NCI-H2107 (cell line): ENCODE data around the gene HIPK4.
"Not testable (repeated sequence)": the region's sequence is repeated elsewhere in the genome, so short reads cannot be mapped to it uniquely, and the experiment has no call there.

ENCODE experiments used
- DNase-seq: peaks from one replicate; lab custom pipeline; 2025; lab: John Stamatoyannopoulos, UW

Gene HIPK4

DNA sequence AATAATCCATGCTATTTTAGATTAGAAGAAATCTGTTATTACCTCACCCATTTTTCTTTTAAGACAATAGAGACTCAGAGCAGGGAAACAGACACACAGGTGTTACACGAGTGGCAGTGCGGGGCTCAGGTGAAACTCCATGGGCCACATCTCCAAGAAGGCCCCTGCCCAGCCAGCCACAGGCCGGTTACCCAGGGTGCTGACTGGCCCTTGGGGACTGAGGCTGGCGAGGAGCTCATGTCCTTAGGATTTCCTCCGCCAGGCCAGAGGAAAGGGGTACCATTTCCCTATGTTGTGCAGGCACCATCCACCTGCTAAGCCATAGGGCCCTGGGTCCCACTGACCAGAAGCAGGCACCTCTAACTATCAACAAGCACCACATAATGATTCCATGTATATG lies 52.4 kb downstream of the HIPK4 start:
- no peak for DNase-seq

DNA sequence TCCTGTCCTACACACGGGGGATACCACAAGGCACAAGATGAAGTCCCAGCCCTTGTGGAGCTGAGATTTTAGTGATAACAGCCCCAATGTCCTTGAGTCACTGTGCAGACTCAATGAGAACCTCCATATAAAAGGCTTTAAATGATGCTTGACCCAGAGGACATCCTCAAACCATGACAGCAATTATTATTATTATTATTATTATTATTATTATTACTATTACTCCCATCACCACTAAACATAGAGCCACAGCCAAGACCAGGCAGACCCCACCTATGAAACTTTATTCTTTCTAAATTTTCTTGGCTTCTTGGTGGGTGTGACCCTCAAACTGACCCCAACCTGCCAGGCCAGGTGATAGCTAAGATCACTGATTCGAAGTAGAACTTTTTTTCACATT lies 52.9 kb downstream of the HIPK4 start:
- no peak for DNase-seq

DNA sequence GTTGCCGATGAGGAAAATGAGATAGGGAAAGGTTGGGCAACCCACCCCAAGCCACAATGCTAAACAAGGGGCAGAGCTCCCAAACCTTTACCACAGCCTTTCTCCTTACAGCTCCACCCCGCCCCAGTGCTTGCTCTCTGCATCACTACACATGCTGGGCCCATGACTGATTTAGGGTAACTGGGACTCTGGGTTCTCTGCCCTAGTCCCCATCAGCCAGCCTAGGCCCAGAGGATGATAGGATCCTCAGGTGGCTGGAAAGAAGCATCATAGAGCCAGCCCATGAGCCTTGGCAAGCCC lies 53.4 kb downstream of the HIPK4 start:
- DNase-seq: no peak

DNA sequence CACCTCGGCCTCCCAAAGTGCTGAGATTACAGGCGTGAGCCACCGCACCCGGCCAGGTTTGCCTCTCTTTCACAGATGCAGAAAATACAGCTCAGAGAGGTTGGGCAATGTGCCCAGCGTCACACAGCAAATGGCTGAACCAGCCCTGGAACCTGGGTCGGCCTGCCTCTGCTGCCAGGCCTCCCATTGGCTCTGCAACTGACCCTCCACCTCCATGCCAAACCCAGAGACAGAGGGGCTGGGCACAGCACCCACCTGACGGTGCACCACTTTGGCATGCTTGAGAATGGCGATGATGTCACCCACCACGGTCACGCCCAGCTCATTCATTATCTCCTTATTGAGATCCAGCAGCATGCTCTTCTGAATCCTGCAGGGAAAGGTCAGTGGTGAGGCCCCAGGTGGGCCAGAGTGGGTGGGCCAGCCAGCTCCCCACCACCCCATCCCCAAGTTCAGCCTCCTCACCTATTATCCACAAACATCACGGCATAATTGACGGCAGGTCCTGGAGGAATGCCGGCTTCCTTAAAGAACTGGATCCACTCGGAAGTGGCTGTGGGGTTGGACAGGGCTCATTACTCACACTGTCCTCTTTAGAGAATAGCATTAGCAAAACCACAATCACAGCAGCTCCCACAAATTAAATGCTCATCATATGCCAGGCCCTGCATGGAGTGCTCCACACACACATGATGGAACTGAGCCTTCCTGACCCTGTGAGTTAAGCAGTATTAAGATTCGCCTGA lies 54.0 kb downstream of the HIPK4 start:
- DNase-seq: no peak

DNA sequence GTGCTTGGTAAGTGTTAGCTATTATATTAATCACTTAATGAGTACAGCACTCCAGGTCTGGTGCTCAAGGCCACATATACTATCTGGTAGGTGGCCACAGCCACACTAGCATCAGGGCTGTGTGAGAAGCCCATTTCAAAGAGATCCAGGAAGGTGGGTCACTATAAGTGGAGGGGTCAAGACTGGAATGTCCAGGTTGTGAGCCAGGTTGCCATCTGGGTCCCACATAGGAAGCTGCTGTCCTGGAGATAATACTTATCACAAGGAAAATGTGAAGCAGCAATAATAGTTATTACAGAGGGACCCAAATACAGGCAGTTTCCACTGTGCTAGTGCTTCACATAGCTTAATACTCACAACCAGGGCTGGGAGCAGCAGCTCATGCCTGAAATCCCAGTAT lies 54.9 kb downstream of the HIPK4 start:
- DNase-seq: no peak

DNA sequence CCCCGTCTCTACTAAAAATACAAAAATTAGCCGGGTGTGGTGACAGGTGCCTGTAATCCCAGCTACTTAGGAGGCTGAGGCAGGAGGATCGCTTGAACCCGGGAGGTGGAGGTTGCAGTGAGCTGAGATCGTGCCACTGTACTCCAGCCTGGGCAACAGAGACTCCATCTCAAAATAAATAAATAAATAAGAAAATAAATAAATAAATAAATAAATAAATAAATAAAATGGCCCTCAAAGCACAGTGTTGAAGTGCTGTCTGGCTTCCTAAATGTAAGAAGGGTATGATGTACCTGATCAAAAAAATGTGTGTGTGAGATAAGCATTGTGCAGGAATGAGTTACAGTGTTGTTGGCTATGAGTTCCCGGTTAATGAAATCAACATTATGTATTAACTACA lies 56.9 kb downstream of the HIPK4 start:
- DNase-seq: not testable (repeated sequence)

DNA sequence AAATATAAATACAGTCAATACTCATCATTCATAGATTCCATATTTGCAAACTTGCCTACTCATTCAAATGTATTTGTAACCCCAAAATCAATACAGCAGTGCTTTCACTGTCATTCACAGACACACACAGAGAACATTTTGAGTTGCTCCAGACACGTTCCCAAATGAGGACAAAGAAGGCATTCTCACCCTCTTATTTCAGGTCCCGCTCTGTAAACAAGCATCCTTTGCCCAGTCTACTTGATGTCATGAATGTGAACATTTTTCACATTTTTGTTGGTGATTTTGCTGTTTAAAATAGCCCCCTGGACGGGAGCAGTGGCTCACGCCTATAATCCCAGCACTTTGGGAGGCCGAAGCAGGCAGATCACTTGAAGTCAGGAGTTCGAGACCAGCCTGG lies 57.3 kb downstream of the HIPK4 start:
- DNase-seq: no peak

DNA sequence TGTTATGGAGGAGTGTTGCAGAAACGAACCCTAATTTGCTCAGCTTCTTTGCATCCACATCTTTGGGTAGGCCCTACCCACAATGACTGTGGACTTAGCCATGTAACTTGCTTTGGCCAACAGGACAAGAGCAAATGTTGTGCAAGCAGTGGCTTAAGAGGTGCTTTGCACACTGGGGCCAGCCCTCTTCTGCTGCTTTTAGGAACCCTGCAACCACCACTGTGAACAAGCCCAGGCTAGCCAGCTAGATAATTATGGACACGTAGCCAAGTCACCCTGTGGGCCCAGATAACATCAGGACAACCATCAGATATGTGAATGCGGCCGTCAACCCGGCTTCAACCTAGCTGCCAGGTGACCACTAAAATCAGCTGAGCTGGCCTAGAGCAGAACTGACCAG lies 58.9 kb downstream of the HIPK4 start:
- DNase-seq: no peak
